ENCODE measurements around the gene HOXA7. TPM values are rescaled to one million over a fixed set of nuclear protein-coding genes. Genes with fewer than 3 reads are reported as not detected.

HOXA7 gene
- total RNA-seq, 1 experiment from 2014 or later = 0.56 TPM

DNA sequence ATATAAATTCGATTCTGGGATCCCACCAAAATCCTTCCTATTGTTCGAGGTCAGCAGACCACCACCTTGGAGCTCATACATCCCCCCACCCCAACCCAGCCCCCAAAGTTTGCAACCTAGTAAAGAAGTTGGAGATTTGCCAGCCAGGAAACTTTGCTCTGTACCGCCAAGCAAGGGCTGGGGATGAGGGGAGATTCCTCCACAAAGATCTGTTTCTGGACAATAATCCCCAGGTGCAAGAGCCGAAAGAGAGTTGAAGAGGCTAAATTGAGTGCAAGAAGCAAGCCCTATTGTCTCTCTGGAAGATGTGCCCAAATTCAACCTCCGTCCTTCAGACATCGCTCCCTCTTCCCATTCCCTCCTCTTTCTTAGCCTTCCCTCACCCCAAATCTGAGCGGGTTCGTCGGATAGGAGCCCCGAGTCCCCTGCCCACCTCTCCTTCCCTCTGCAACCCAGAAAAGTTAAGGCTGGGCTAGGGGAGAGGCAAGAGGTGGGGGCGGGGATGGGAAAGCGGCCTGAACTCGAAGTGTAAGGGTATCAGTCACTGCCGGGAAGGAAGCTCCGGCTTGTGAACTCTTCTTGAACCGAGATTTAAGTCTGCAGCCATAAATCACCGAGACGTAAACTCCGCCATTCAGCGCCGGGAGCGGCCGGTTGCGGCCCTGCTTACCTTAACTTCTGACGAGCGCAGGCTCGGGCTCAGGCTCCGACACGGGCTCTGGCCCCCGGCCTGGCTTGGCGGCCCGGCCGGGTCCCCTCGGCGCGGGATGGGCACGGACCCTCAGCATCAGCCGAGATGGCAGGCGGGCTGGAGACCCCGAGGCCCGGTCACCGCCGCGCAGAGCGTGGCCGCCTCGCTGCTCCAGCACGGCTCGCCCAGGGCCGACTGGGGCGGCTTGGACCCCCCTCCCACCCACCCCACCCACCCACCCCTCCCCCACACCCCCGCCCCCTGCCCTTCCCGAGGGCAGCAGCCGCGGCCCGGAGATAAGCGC lies 43.2 kb downstream of the HOXA7 start:
- DNase-seq (ENCODE audit: low spot score) = no peak
- H3K36me3 ChIP-seq (ENCODE audit: insufficient read depth, low read length, poor library complexity, severe bottlenecking) = no peaks in the 10 kb centered on the region
- ChIA-PET CTCF (interaction anchor here (0.6 kb wide), 1 partner anchor 48 kb away, joined by 10 read pairs; no protein-coding TSS in a partner anchor), POLR2A (ENCODE audit: low non-redundant PET) (no interaction called here)
- intact Hi-C loops (cut with micrococcal nuclease; ENCODE audit: unreplicated experiment) = no loop called here
- H3K27me3 ChIP-seq (replicated peaks; ENCODE audit: insufficient read depth, low read depth, low read length, poor library complexity) = peaks cover 97% of the 10 kb centered on the region
- no TSS peak for BruUV-seq (replicated peaks)
- H3K9me3 ChIP-seq (ENCODE audit: low read depth, low read length, poor library complexity, severe bottlenecking) = no peaks in the 10 kb centered on the region
- H3K27ac ChIP-seq (ENCODE audit: low read depth, low read length, poor library complexity, severe bottlenecking) = no peak overlapping the region
- no peak overlapping the region for H3K4me3 ChIP-seq (ENCODE audit: low read depth, low read length, poor library complexity, severe bottlenecking)
- H3K4me1 ChIP-seq (ENCODE audit: insufficient read depth, low read length, poor library complexity, severe bottlenecking) = no peaks in the 10 kb centered on the region
- TF ChIP-seq, protein P1, sequence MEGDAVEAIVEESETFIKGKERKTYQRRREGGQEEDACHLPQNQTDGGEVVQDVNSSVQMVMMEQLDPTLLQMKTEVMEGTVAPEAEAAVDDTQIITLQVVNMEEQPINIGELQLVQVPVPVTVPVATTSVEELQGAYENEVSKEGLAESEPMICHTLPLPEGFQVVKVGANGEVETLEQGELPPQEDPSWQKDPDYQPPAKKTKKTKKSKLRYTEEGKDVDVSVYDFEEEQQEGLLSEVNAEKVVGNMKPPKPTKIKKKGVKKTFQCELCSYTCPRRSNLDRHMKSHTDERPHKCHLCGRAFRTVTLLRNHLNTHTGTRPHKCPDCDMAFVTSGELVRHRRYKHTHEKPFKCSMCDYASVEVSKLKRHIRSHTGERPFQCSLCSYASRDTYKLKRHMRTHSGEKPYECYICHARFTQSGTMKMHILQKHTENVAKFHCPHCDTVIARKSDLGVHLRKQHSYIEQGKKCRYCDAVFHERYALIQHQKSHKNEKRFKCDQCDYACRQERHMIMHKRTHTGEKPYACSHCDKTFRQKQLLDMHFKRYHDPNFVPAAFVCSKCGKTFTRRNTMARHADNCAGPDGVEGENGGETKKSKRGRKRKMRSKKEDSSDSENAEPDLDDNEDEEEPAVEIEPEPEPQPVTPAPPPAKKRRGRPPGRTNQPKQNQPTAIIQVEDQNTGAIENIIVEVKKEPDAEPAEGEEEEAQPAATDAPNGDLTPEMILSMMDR (conservative IDR thresholded peaks at IDR 0.05; ENCODE audit: low read depth, low read length) = no peak
- TF ChIP-seq EZH2 (IDR thresholded peaks at IDR 0.05; ENCODE audit: borderline replicate concordance, low read depth, low read length, poor library complexity, severe bottlenecking) = peak; percentile 97

DNA sequence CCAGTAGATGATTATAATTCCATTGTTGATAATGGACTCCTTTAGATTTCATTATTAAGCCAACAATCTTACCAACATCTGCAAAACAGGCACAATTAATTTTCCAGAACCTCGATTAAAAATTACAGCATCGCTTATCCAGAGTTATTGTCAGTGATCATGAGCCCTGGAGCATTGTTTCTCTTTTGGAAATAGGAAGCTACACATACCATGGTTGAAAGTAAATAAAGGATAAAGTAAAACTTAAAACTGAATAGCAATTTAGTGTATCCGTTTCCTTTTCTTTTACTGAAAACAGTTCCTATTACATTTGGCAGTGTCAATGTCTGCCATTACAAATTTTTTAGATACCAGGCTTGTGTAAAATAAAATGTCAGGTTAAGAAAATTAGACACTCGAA lies 44.1 kb downstream of the HOXA7 start:
- CTCF ChIA-PET = no interaction called here
- Histone ChIP-seq H3K27me3 (replicated peaks; ENCODE audit: insufficient read depth, low read depth, low read length, poor library complexity) (peaks cover 97% of the 10 kb centered on the region), H3K4me1 (ENCODE audit: insufficient read depth, low read length, poor library complexity, severe bottlenecking) (no peaks in the 10 kb centered on the region), H3K36me3 (ENCODE audit: insufficient read depth, low read length, poor library complexity, severe bottlenecking) (no peaks in the 10 kb centered on the region), H3K27ac (ENCODE audit: low read depth, low read length, poor library complexity, severe bottlenecking) (no peak overlapping the region), H3K4me3 (ENCODE audit: low read depth, low read length, poor library complexity, severe bottlenecking) (no peak overlapping the region), H3K9me3 (ENCODE audit: low read depth, low read length, poor library complexity, severe bottlenecking) (no peaks in the 10 kb centered on the region)
- POLR2A ChIA-PET (ENCODE audit: low non-redundant PET) = no interaction called here
- no TSS peak for BruUV-seq (replicated peaks)
- TF ChIP-seq EZH2 (IDR thresholded peaks at IDR 0.05; ENCODE audit: borderline replicate concordance, low read depth, low read length, poor library complexity, severe bottlenecking) = no peak
- TF ChIP-seq, protein P1 (conservative IDR thresholded peaks at IDR 0.05; ENCODE audit: low read depth, low read length) = no peak
- intact Hi-C loops (cut with micrococcal nuclease; ENCODE audit: unreplicated experiment) = no loop called here
- DNase-seq (ENCODE audit: low spot score) = no peak

DNA sequence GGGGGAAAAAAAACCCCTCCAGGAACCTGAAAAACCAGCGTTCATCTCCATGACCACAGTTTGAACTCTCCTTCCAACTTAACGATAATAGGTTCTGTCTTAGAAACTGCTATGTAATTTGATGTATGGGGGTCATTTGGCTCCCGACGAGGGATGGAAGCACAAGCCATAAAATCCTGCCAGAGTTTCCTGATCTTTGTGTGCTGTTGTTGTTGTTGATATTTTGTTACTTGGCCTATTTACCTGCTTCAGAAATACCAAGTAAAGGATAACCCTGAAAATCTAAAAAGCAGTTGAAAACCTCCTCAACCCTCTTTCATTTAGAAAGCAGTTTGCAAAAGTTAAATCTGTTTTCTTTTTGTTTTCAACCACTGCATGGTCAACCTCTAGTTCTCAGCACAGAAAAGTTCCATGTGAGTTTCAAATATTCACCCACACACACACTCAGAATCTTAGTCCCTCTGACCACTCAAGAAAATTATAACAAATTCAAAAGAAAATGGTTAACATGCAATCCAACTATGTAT lies 44.7 kb downstream of the HOXA7 start:
- H3K27ac ChIP-seq (ENCODE audit: low read depth, low read length, poor library complexity, severe bottlenecking) = no peak overlapping the region
- H3K9me3 ChIP-seq (ENCODE audit: low read depth, low read length, poor library complexity, severe bottlenecking) = no peaks in the 10 kb centered on the region
- POLR2A ChIA-PET (ENCODE audit: low non-redundant PET) = no interaction called here
- CTCF ChIA-PET = no interaction called here
- no TSS peak for BruUV-seq (replicated peaks)
- no peak for DNase-seq (ENCODE audit: low spot score)
- H3K4me3 ChIP-seq (ENCODE audit: low read depth, low read length, poor library complexity, severe bottlenecking) = no peak overlapping the region
- no peaks in the 10 kb centered on the region for H3K36me3 ChIP-seq (ENCODE audit: insufficient read depth, low read length, poor library complexity, severe bottlenecking)
- TF ChIP-seq, protein P1 (conservative IDR thresholded peaks at IDR 0.05; ENCODE audit: low read depth, low read length) = no peak
- no peak for TF ChIP-seq EZH2 (IDR thresholded peaks at IDR 0.05; ENCODE audit: borderline replicate concordance, low read depth, low read length, poor library complexity, severe bottlenecking)
- no peaks in the 10 kb centered on the region for H3K4me1 ChIP-seq (ENCODE audit: insufficient read depth, low read length, poor library complexity, severe bottlenecking)
- H3K27me3 ChIP-seq (replicated peaks; ENCODE audit: insufficient read depth, low read depth, low read length, poor library complexity) = peaks cover 97% of the 10 kb centered on the region
- intact Hi-C loops (cut with micrococcal nuclease; ENCODE audit: unreplicated experiment) = no loop called here

All from A673 (cell line).